HG03575 (cell line): ENCODE measurements around the gene FAM50B.

Experiments used
- ATAC-seq: cut with Tn5 transposase; IDR thresholded peaks from one replicate; pipeline ENCODE4 v1.9.1; 2021; ENCODE audit not compliant: unreplicated experiment, insufficient number of reproducible peaks, low FRiP score; ENCODE audit errors: extremely low read depth

Gene FAM50B

GRCh38 chr6:3868544-3868943 lies 19.4 kb downstream of the FAM50B start:
- no peak for ATAC-seq

- ATAC-seq, result no peak
Observed at GRCh38 chr6:3869284-3869631, 20.1 kb downstream of the FAM50B start.

- no peak for ATAC-seq
Observed at GRCh38 chr6:3869632-3870527, 20.7 kb downstream of the FAM50B start.

GRCh38 chr6:3870528-3870925 lies 21.4 kb downstream of the FAM50B start:
- ATAC-seq, result no peak

- ATAC-seq, result no peak
Observed at GRCh38 chr6:3871515-3871914, 22.3 kb downstream of the FAM50B start.

GRCh38 chr6:3871939-3872338 lies 22.8 kb downstream of the FAM50B start:
- ATAC-seq, result no peak

GRCh38 chr6:3872370-3872854 lies 23.2 kb downstream of the FAM50B start:
- ATAC-seq, result no peak

GRCh38 chr6:3873051-3873450 lies 23.9 kb downstream of the FAM50B start:
- ATAC-seq, result no peak

- no peak for ATAC-seq
Observed at GRCh38 chr6:3874069-3874468, 24.9 kb downstream of the FAM50B start.

- ATAC-seq, result no peak
Observed at GRCh38 chr6:3875486-3875885, 26.3 kb downstream of the FAM50B start.

- no peak for ATAC-seq
Observed at GRCh38 chr6:3876101-3876500, 26.9 kb downstream of the FAM50B start.

GRCh38 chr6:3876866-3877265 lies 27.7 kb downstream of the FAM50B start:
- ATAC-seq, result no peak

- ATAC-seq, result no peak
Observed at GRCh38 chr6:3878048-3878666, 29.0 kb downstream of the FAM50B start.

- ATAC-seq, result no peak
Observed at GRCh38 chr6:3879194-3879952, 30.2 kb downstream of the FAM50B start.

- ATAC-seq, result no peak
Observed at GRCh38 chr6:3881711-3882421, 32.7 kb downstream of the FAM50B start.

GRCh38 chr6:3882431-3882830 lies 33.3 kb downstream of the FAM50B start:
- no peak for ATAC-seq

- ATAC-seq, result no peak
Observed at GRCh38 chr6:3882866-3883265, 33.7 kb downstream of the FAM50B start.

- no peak for ATAC-seq
Observed at GRCh38 chr6:3884007-3884745, 35.0 kb downstream of the FAM50B start.
